ENCODE data around the gene CHRNA9. TPM values are rescaled to one million over a fixed set of nuclear protein-coding genes. Genes with fewer than 3 reads are reported as not detected.

The CHRNA9 gene
- total and polyA plus RNA-seq, 2 experiments from 2014 or later, result not detected

DNA sequence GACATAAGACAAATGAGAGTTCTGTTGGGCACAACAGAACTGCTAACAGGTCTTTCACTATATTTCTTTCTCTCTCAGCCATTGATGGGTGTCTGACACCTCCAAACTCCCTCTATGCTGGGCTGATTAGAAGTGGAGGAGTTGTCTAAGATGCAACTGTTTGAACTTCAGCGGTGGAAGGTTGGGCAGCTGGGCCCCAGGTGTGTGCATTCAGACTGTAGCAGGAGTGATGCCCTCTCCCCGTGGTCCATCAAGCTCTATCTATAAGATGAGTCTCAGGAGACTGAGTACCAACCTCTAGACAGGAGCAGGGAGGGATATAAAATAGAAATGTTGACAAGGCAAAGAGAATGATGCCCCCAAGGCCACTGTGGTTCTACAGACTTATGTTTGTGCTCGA, 28.2 kb upstream of the CHRNA9 start:
- no peak overlapping the region for H3K4me3 ChIP-seq
- H3K27me3 ChIP-seq, result no peaks in the 10 kb centered on the region
- no peak for DNase-seq (ENCODE audit: low read depth in 1 of 2, low spot score in 1 of 2)
- no peaks in the 10 kb centered on the region for H3K36me3 ChIP-seq
- H3K9me3 ChIP-seq (ENCODE audit: low read depth), result no peaks in the 10 kb centered on the region
- no peaks in the 10 kb centered on the region for H3K4me1 ChIP-seq (ENCODE audit: low read depth)
- TF ChIP-seq, protein P1, sequence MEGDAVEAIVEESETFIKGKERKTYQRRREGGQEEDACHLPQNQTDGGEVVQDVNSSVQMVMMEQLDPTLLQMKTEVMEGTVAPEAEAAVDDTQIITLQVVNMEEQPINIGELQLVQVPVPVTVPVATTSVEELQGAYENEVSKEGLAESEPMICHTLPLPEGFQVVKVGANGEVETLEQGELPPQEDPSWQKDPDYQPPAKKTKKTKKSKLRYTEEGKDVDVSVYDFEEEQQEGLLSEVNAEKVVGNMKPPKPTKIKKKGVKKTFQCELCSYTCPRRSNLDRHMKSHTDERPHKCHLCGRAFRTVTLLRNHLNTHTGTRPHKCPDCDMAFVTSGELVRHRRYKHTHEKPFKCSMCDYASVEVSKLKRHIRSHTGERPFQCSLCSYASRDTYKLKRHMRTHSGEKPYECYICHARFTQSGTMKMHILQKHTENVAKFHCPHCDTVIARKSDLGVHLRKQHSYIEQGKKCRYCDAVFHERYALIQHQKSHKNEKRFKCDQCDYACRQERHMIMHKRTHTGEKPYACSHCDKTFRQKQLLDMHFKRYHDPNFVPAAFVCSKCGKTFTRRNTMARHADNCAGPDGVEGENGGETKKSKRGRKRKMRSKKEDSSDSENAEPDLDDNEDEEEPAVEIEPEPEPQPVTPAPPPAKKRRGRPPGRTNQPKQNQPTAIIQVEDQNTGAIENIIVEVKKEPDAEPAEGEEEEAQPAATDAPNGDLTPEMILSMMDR (IDR thresholded peaks at IDR 0.05; ENCODE audit: low read depth, low read length), result no peak
- H3K27ac ChIP-seq, result no peak overlapping the region

DNA sequence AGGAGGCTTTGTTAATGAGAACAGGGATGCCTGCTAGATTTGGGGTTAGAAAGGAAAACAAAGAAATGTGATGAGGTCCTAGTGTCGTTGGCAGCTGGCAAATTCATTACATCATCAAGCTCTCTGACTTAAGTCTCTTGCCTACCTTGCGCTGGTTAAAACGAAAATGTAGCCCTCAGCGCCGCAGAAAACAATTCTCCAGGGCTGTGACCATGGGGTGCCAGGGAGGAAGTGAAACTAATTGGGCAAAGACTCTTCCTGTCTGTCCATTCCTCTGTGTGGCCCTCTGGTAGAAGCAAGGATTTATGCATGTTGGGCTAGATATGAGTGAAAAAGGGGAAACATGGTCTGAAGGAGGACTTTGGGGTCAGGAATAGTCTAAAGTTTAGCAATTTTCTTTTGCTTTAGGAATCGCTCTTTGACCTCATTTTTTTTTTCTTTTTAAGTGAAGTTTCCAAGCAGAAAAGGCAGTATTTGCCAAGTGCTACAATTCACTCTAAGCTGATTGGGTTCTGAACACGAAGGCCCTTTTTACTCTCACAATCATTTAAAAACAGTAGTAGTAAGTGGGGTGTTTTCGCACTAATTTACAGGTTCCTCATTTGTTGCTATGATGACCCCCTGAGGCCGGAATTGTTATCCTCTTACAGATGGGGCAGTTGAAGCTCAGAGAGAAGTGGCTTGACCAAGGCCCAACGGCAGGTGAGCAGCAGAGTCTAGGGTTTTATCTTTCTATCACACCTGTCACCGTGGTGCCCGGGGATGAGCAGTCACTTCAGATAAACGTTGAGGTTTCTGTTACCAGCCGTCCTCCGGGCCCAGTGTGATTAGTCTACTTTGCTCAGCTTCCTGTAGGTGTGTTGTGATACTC, 27.3 kb upstream of the CHRNA9 start:
- TF ChIP-seq, protein P1 (IDR thresholded peaks at IDR 0.05; ENCODE audit: low read depth, low read length), result no peak
- Histone ChIP-seq H3K27me3 (no peaks in the 10 kb centered on the region), H3K36me3 (no peaks in the 10 kb centered on the region), H3K27ac (no peak overlapping the region), H3K4me3 (no peak overlapping the region), H3K4me1 (ENCODE audit: low read depth) (no peaks in the 10 kb centered on the region), H3K9me3 (ENCODE audit: low read depth) (no peaks in the 10 kb centered on the region)
- DNase-seq (ENCODE audit: low read depth in 1 of 2, low spot score in 1 of 2), result no peak

DNA sequence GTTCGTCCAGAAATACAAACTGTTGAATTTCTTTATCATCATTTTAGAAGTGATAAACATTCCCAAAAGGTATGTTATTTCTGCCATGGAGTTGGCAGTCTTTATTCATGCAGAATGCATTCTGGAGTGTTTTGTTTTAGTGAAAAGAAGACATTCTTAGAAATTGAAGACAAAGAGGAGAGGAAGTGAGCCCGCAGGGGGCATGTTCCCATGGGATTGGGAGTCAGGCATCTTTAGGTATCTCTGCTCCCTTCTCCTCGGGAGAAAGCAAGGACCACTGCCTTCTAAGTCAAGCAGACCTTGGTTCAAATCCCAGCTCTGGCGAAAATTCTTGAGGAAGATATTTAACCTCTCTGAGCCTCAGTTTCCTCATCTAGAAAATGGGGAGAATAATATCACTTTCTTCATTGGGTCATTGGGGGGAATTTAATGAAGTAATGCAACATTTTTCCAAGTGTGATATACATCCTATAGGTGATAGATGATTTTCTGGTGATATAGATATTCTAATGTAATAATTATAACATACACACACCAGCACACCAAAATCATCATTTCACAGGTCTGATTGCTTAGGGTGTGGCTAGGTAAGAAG, 26.5 kb upstream of the CHRNA9 start:
- Histone ChIP-seq H3K27me3 (no peaks in the 10 kb centered on the region), H3K27ac (no peak overlapping the region)
- DNase-seq (ENCODE audit: low read depth in 1 of 2, low spot score in 1 of 2), result no peak

DNA sequence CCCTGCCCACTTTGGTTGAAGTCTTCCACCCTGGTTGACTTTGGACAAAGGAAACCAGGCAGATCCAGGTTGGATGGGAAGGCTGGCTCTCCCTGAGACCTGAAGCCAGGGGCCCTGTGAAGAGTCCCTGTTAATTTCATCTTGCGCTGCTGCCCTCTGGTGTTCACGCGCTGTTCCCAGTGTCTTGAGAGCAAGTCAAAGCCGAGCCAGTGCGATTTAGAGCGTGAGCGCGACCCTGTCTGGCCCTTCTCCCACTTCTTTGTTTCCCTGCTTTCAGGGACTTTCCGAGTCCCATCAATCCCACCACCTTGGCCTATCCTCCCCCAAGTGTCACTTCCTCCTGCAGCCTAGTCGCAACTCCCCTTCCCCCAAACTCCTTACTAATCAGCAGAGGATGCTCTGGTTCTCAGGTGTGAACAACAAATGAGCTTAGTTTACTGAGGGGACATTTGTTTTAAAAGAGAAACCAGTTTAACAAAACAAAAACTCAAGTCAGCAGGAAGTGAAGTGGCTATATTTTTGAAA, 25.8 kb upstream of the CHRNA9 start:
- Histone ChIP-seq H3K4me3 (no peak overlapping the region), H3K4me1 (ENCODE audit: low read depth) (no peaks in the 10 kb centered on the region), H3K36me3 (no peaks in the 10 kb centered on the region), H3K27me3 (no peaks in the 10 kb centered on the region), H3K9me3 (ENCODE audit: low read depth) (no peaks in the 10 kb centered on the region), H3K27ac (no peak overlapping the region)
- peak; percentile 88 to 92 for DNase-seq (ENCODE audit: low read depth in 1 of 2, low spot score in 1 of 2)
- TF ChIP-seq, protein P1 (IDR thresholded peaks at IDR 0.05; ENCODE audit: low read depth, low read length), result peak; percentile 89

More for the DNA sequence above, 26.5 kb upstream of the CHRNA9 start:
- H3K9me3 ChIP-seq (ENCODE audit: low read depth), result no peaks in the 10 kb centered on the region
- no peak overlapping the region for H3K4me3 ChIP-seq
- TF ChIP-seq, protein P1 (IDR thresholded peaks at IDR 0.05; ENCODE audit: low read depth, low read length), result no peak
- no peaks in the 10 kb centered on the region for H3K36me3 ChIP-seq
- no peaks in the 10 kb centered on the region for H3K4me1 ChIP-seq (ENCODE audit: low read depth)

DNA sequence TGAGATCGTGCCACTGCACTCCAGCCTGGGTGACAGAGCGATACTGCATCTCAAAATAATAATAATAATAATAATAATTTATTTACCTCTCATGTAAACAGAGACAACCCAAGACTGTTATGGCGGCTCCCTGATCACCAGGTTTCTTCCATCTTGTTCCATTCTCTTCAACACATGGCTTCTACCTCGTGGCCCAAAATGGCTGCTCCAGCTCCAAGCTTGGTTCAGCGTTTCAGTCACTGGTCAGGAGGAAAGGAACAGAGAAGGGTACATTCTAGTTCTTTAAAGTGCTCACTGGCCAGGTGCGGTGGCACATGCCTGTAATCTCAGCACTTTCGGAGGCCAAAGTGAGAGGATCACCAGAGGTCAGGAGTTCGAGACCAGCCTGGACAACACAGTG, 24.9 kb upstream of the CHRNA9 start:
- TF ChIP-seq, protein P1 (IDR thresholded peaks at IDR 0.05; ENCODE audit: low read depth, low read length), result no peak
- H3K4me3 ChIP-seq, result no peak overlapping the region
- H3K9me3 ChIP-seq (ENCODE audit: low read depth), result no peaks in the 10 kb centered on the region
- no peak for DNase-seq (ENCODE audit: low read depth in 1 of 2, low spot score in 1 of 2)
- no peak overlapping the region for H3K27ac ChIP-seq
- no peaks in the 10 kb centered on the region for H3K27me3 ChIP-seq
- no peaks in the 10 kb centered on the region for H3K36me3 ChIP-seq
- H3K4me1 ChIP-seq (ENCODE audit: low read depth), result no peaks in the 10 kb centered on the region

Data from cardiac muscle cell (in vitro differentiated cells and primary cell).